NK-92 treated with Interleukin-12 subunit alpha and Interleukin-12 subunit beta, amount 100 ng/mL, for 24 hours (cell line): ENCODE measurements around the gene SRPK3.
"Not testable (repeated sequence)": the region's sequence is repeated elsewhere in the genome, so short reads cannot be mapped to it uniquely, and the experiment has no call there.

Experiments used
- DNase-seq: peaks from one replicate; lab custom pipeline; 2025; lab: John Stamatoyannopoulos, UW

The SRPK3 gene

GRCh38 chrX:153807976-153808375, 27.1 kb downstream of the SRPK3 start:
- DNase-seq, result no peak

GRCh38 chrX:153812220-153812619, 31.4 kb downstream of the SRPK3 start:
- DNase-seq, result no peak

- DNase-seq, result no peak
These were observed 32.3 kb downstream of the SRPK3 start for GRCh38 chrX:153813161-153813560.

GRCh38 chrX:153814591-153815315, 33.9 kb downstream of the SRPK3 start:
- no peak for DNase-seq

GRCh38 chrX:153816831-153817690, 36.2 kb downstream of the SRPK3 start:
- DNase-seq, result no peak

GRCh38 chrX:153818064-153818463, 37.2 kb downstream of the SRPK3 start:
- DNase-seq, result not testable (repeated sequence)

GRCh38 chrX:153818571-153819383, 37.9 kb downstream of the SRPK3 start:
- no peak for DNase-seq

- no peak for DNase-seq
These were observed 38.7 kb downstream of the SRPK3 start for GRCh38 chrX:153819384-153820040.

GRCh38 chrX:153820601-153821000, 39.8 kb downstream of the SRPK3 start:
- no peak for DNase-seq

GRCh38 chrX:153821066-153821465, 40.2 kb downstream of the SRPK3 start:
- DNase-seq, result no peak

GRCh38 chrX:153824348-153824747, 43.5 kb downstream of the SRPK3 start:
- DNase-seq, result no peak

GRCh38 chrX:153825042-153825441, 44.2 kb downstream of the SRPK3 start:
- no peak for DNase-seq

GRCh38 chrX:153827016-153827415, 46.2 kb downstream of the SRPK3 start:
- DNase-seq, result no peak

- DNase-seq, result no peak
These were observed 47.1 kb downstream of the SRPK3 start for GRCh38 chrX:153827903-153828302.

- no peak for DNase-seq
These were observed 47.5 kb downstream of the SRPK3 start for GRCh38 chrX:153828308-153828707.

GRCh38 chrX:153828723-153829548, 48.1 kb downstream of the SRPK3 start:
- no peak for DNase-seq

- DNase-seq, result no peak
These were observed 48.6 kb downstream of the SRPK3 start for GRCh38 chrX:153829549-153829798.

GRCh38 chrX:153829799-153830639, 49.2 kb downstream of the SRPK3 start, which contains the start of gene PDZD4:
PDZD4 (minus strand) TSS chrX:153830544; CDS start chrX:153830298, 246 bp downstream.
- DNase-seq, result no peak

GRCh38 chrX:153830640-153831428, 50.0 kb downstream of the SRPK3 start:
- no peak for DNase-seq
